Measurements from ENCODE around the gene ISCA2.

- TF ChIP-seq, protein P1, sequence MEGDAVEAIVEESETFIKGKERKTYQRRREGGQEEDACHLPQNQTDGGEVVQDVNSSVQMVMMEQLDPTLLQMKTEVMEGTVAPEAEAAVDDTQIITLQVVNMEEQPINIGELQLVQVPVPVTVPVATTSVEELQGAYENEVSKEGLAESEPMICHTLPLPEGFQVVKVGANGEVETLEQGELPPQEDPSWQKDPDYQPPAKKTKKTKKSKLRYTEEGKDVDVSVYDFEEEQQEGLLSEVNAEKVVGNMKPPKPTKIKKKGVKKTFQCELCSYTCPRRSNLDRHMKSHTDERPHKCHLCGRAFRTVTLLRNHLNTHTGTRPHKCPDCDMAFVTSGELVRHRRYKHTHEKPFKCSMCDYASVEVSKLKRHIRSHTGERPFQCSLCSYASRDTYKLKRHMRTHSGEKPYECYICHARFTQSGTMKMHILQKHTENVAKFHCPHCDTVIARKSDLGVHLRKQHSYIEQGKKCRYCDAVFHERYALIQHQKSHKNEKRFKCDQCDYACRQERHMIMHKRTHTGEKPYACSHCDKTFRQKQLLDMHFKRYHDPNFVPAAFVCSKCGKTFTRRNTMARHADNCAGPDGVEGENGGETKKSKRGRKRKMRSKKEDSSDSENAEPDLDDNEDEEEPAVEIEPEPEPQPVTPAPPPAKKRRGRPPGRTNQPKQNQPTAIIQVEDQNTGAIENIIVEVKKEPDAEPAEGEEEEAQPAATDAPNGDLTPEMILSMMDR (IDR thresholded peaks at IDR 0.05) = no peak
- no peak for TF ChIP-seq EZH2 (IDR thresholded peaks at IDR 0.05; ENCODE audit: borderline replicate concordance, insufficient read depth, low read depth, low read length, poor library complexity, severe bottlenecking)
These were observed 31.2 kb downstream of the ISCA2 start for GRCh38 chr14:74524812-74525135.
